Heart left ventricle (tissue), 16 donors: Measurements from ENCODE around the gene PPFIA2. TPM values are rescaled to one million over a fixed set of nuclear protein-coding genes. Genes with fewer than 3 reads are reported as not detected.

Source experiments
- ATAC-seq, 4 donors: fragments of 200-7000 bp; cut with Tn5 transposase; one replicate each; pipeline ENCODE4 v1.9.1; 2020 to 2022; ENCODE audit warnings: moderate library complexity in 4 of 4, mild to moderate bottlenecking in 3 of 4, moderate number of reproducible peaks in 1 of 4
- DNase-seq, 5 donors: peaks; one replicate each; pipeline ENCODE4 v3.0.0-alpha.2; 2020
- H3K27ac ChIP-seq, 12 donors: fragments of 200-600 bp; sonication (generic) in 4 of 12; one replicate each; pipeline versions ENCODE4 v1.5.0 to v1.8.0; 2016 to 2022; ENCODE audit warnings: mild to moderate bottlenecking in 2 of 12
- H3K27me3 ChIP-seq, 9 donors: fragments of 200-600 bp; sonication (generic) in 2 of 9; one replicate each; pipeline versions ENCODE4 v1.5.1 to v1.8.0; 2016 to 2022; ENCODE audit warnings: mild to moderate bottlenecking in 3 of 9
- H3K36me3 ChIP-seq, 9 donors: fragments of 200-600 bp; sonication (generic) in 2 of 9; one replicate each; pipeline versions ENCODE4 v1.5.0 to v1.8.0; 2018 to 2022; ENCODE audit warnings: mild to moderate bottlenecking in 2 of 9
- H3K4me1 ChIP-seq, 12 donors: fragments of 200-600 bp; sonication (generic) in 4 of 12; one replicate each; pipeline versions ENCODE4 v1.5.0 to v1.8.0; 2016 to 2022; ENCODE audit warnings: mild to moderate bottlenecking in 3 of 12
- H3K4me3 ChIP-seq, 12 donors: fragments of 200-600 bp; sonication (generic) in 4 of 12; one replicate each; pipeline versions ENCODE4 v1.5.0 to v1.8.0; 2017 to 2022; ENCODE audit warnings: mild to moderate bottlenecking in 9 of 12, moderate library complexity in 4 of 12
- H3K9me3 ChIP-seq, 12 donors: fragments of 200-600 bp; sonication (generic) in 4 of 12; one replicate each; pipeline versions ENCODE4 v1.5.0 to v1.8.0; 2016 to 2022; ENCODE audit warnings: mild to moderate bottlenecking in 1 of 12
- CTCF ChIP-seq, 12 donors: fragments of 200-600 bp; sonication (generic) in 4 of 12; IDR thresholded peaks; one replicate each; pipeline versions ENCODE4 v1.5.0 to v1.8.0; 2018 to 2022; ENCODE audit warnings: antibody characterized with exemption in 12 of 12, mild to moderate bottlenecking in 5 of 12
- POLR2A ChIP-seq, 2 donors: fragments of 450-650 bp; IDR thresholded peaks; one replicate each; pipeline ENCODE4 v1.6.1; 2017; ENCODE audit warnings: antibody characterized with exemption in 2 of 2, mild to moderate bottlenecking in 2 of 2, moderate library complexity in 2 of 2
- WGBS, 4 donors: extraction: QIAGEN DNeasy Blood & Tissue Kit in 2 of 4; methylation state at CpG; one replicate each; pipeline versions ENCODE4 v1.1.5 to v1.1.7; 2013 to 2018; 5-methylcytosine and 5-hydroxymethylcytosine counted together
- intact Hi-C, 10 donors: fragments of 100-400 bp; cut with DNase I; formaldehyde crosslinking; loops; one replicate each; pipeline versions ENCODE4 v1.11.1 to v1.14.2; 2022
- polyA plus RNA-seq, 2 donors: library from polyadenylated mRNA; stranded (reverse); fragments of 200-250 nt; gene quantifications; one replicate each; pipeline ENCODE4 v1.2.3, GENCODE V29; 2013
- total RNA-seq, 9 donors: library from RNA; depleted of rRNA in 2 of 9; stranded (reverse); fragments of >200 nt in 2 of 9; fragmentation: NEBNext Ultra II Directional in 3 of 9; extraction: Animal tissue kit (Norgen Biotek cat#: 25700) in 3 of 9; gene quantifications; one replicate each; pipeline versions ENCODE4 v1.1.0 to v1.2.4, GENCODE V29; 2016 to 2023
- donor health status: ischemic (EF 13 %, LVEDD 7.1; RV severe dilation, severe dysfunction).
- donor health status: healthy with polysubstance abuse.
- donor health status: DM: no; HTN: yes; CAD: no.
- donor health status: DM: no; HTN: no; CAD: no.
- donor health status: ischemic (EF 25% LVEDD 6.9; RV normal size, moderate dysfunction).
- donor health status: ischemic (EF 25% LVEDD 5.7; RV mildly dilated, moderate dysfunction).
- donor health status: healthy.
- donor health status: DM: yes; HTN: yes; CAD: no.
- donor health status: ischemic (EF 35%, LVEDD 5.7; RV mildly dilated, moderate dysfunction).
- donor health status: nonischemic (EF 11% LVEDD 7.7; RV severe dilation, severe dysfunction).
- donor health status: DM: yes; HTN: yes; CAD: no.
- donor health status: PGD.
- donor health status: ischemic (EF 29% LVEDD 5.4; RV normal size, mild dysfunction).
- donor health status: nonischemic (EF 23%, LVEDD 6.1; RV moderate dilation, normal function).

PPFIA2 gene
- total and polyA plus RNA-seq, 11 donors: 0.08 to 1.3 (median 0.49) TPM; not detected in 3

GRCh38 chr12:81500788-81501187, 258.4 kb downstream of the PPFIA2 start:
- Histone ChIP-seq H3K27ac (no peak overlapping the region), H3K9me3 (no peaks in the 10 kb centered on the region), H3K4me3 (no peak overlapping the region), H3K27me3 (no peaks in the 10 kb centered on the region), H3K4me1 (peaks cover 0 to 7% (median 0%) of the 10 kb centered on the region in 12 donors), H3K36me3 (no peaks in the 10 kb centered on the region)
- no peak for DNase-seq
- peak in 1 of 4 donors; percentile 65 for ATAC-seq
- intact Hi-C loops: no loop called here
- WGBS, 4 donors: 20 to 38% (median 27%) methylated on average over 2 of the region's 2 CpGs
- TF ChIP-seq POLR2A (IDR thresholded peaks at IDR 0.05): no peak
- no peak for TF ChIP-seq CTCF (IDR thresholded peaks at IDR 0.05)

GRCh38 chr12:81499809-81500208, 259.3 kb downstream of the PPFIA2 start:
- H3K27me3 ChIP-seq: no peaks in the 10 kb centered on the region
- 14 to 16% (median 15%) methylated on average over 4 of the region's 4 CpGs for WGBS, 4 donors
- H3K4me3 ChIP-seq: no peak overlapping the region
- TF ChIP-seq POLR2A (IDR thresholded peaks at IDR 0.05): no peak
- TF ChIP-seq CTCF (IDR thresholded peaks at IDR 0.05): no peak
- H3K27ac ChIP-seq: peak overlapping the region in 2 of 12 donors; percentile 17 to 28
- no peaks in the 10 kb centered on the region for H3K36me3 ChIP-seq
- H3K9me3 ChIP-seq: no peaks in the 10 kb centered on the region
- peak in 3 of 4 donors; percentile 45 to 78 (median 71) for ATAC-seq
- intact Hi-C loops: no loop called here
- DNase-seq: no peak
- peaks cover 0 to 7% (median 0%) of the 10 kb centered on the region in 12 donors for H3K4me1 ChIP-seq

GRCh38 chr12:81492131-81492720, 266.9 kb downstream of the PPFIA2 start:
- no peak for TF ChIP-seq CTCF (IDR thresholded peaks at IDR 0.05)
- H3K4me1 ChIP-seq: peaks cover 0 to 3% (median 0%) of the 10 kb centered on the region in 12 donors
- intact Hi-C loops: no loop called here
- no peaks in the 10 kb centered on the region for H3K9me3 ChIP-seq
- peak in 1 of 5 donors; percentile 8 for DNase-seq
- no peak overlapping the region for H3K27ac ChIP-seq
- no peaks in the 10 kb centered on the region for H3K36me3 ChIP-seq
- 24 to 41% (median 37%) methylated on average over 2 of the region's 2 CpGs for WGBS, 4 donors
- no peaks in the 10 kb centered on the region for H3K27me3 ChIP-seq
- H3K4me3 ChIP-seq: no peak overlapping the region
- no peak for ATAC-seq

GRCh38 chr12:81472934-81473333, 286.2 kb downstream of the PPFIA2 start:
- ATAC-seq: no peak
- H3K9me3 ChIP-seq: no peaks in the 10 kb centered on the region
- no peaks in the 10 kb centered on the region for H3K36me3 ChIP-seq
- WGBS, 4 donors: 87 to 89% (median 89%) methylated on average over 5 of the region's 5 CpGs
- no peak for DNase-seq
- no peaks in the 10 kb centered on the region for H3K27me3 ChIP-seq
- H3K27ac ChIP-seq: no peak overlapping the region
- TF ChIP-seq CTCF (IDR thresholded peaks at IDR 0.05) (no peak), POLR2A (IDR thresholded peaks at IDR 0.05) (no peak)
- intact Hi-C loops: no loop called here
- no peak overlapping the region for H3K4me3 ChIP-seq
- H3K4me1 ChIP-seq: no peaks in the 10 kb centered on the region
